ENCODE results near the gene ZFHX3.

Gene ZFHX3

GRCh38 chr16:73048292-73049080 lies 558 bp upstream of the ZFHX3 start:
- Histone ChIP-seq H3K27me3 (ENCODE audit: low read depth, low read length) (peaks cover 3% of the 10 kb centered on the region; the same call in 1 of the 2 replicates), H3K9ac (ENCODE audit: low read length) (peak overlapping the region; percentile 89), H3K4me3 (ENCODE audit: low read length) (peak overlapping the region; percentile 94), H3K36me3 (replicated peaks; ENCODE audit: low read depth, low read length) (no peaks in the 10 kb centered on the region), H3K4me1 (ENCODE audit: low read length) (peaks cover 36% of the 10 kb centered on the region), H3K27ac (ENCODE audit: low read length) (peak overlapping the region; percentile 31; the same call in 1 of the 2 replicates), H4K20me1 (ENCODE audit: insufficient read depth, low read length) (peaks cover 13% of the 10 kb centered on the region; the same call in 1 of the 2 replicates), H3K9me3 (ENCODE audit: insufficient read depth, low read length) (no peaks in the 10 kb centered on the region), H3K4me2 (ENCODE audit: low read length) (peak overlapping the region; percentile 99), H2AFZ (ENCODE audit: low read depth, low read length) (peak overlapping the region; percentile 40; the same call in 1 of the 2 replicates), H3K79me2 (ENCODE audit: low read length) (peaks cover 16% of the 10 kb centered on the region)
- peak; percentile 17; the same call in 1 of the 2 replicates for TF ChIP-seq CTCF (IDR thresholded peaks at IDR 0.05; ENCODE audit: low read depth, low read length)
- TF ChIP-seq EZH2phosphoT487 (IDR thresholded peaks at IDR 0.05; ENCODE audit: low read depth) = no peak

- Histone ChIP-seq H3K4me2 (ENCODE audit: low read length) (peak overlapping the region; percentile 99), H3K4me3 (ENCODE audit: low read length) (peak overlapping the region; percentile 94), H3K27ac (ENCODE audit: low read length) (no peak overlapping the region), H3K9me3 (ENCODE audit: insufficient read depth, low read length) (no peaks in the 10 kb centered on the region), H3K4me1 (ENCODE audit: low read length) (peaks cover 36% of the 10 kb centered on the region), H2AFZ (ENCODE audit: low read depth, low read length) (no peak overlapping the region), H3K79me2 (ENCODE audit: low read length) (peaks cover 13% of the 10 kb centered on the region; the same call in 1 of the 2 replicates), H3K36me3 (replicated peaks; ENCODE audit: low read depth, low read length) (no peaks in the 10 kb centered on the region), H3K9ac (ENCODE audit: low read length) (peak overlapping the region; percentile 89; the same call in 1 of the 2 replicates), H3K27me3 (ENCODE audit: low read depth, low read length) (peaks cover 4% of the 10 kb centered on the region; the same call in 1 of the 2 replicates), H4K20me1 (ENCODE audit: insufficient read depth, low read length) (peaks cover 14% of the 10 kb centered on the region; the same call in 1 of the 2 replicates)
- TF ChIP-seq EZH2phosphoT487 (IDR thresholded peaks at IDR 0.05; ENCODE audit: low read depth) = no peak
- TF ChIP-seq CTCF (IDR thresholded peaks at IDR 0.05; ENCODE audit: low read depth, low read length) = no peak
These were observed 750 bp downstream of the ZFHX3 start for GRCh38 chr16:73047221-73047535.

- Histone ChIP-seq H3K4me2 (ENCODE audit: low read length) (no peak overlapping the region), H3K27me3 (ENCODE audit: low read depth, low read length) (peaks cover 4% of the 10 kb centered on the region; the same call in 1 of the 2 replicates), H3K4me3 (ENCODE audit: low read length) (no peak overlapping the region), H3K79me2 (ENCODE audit: low read length) (peaks cover 13% of the 10 kb centered on the region; the same call in 1 of the 2 replicates), H3K36me3 (replicated peaks; ENCODE audit: low read depth, low read length) (no peaks in the 10 kb centered on the region), H3K9me3 (ENCODE audit: insufficient read depth, low read length) (no peaks in the 10 kb centered on the region), H3K4me1 (ENCODE audit: low read length) (peaks cover 36% of the 10 kb centered on the region), H2AFZ (ENCODE audit: low read depth, low read length) (no peak overlapping the region), H3K9ac (ENCODE audit: low read length) (no peak overlapping the region), H3K27ac (ENCODE audit: low read length) (no peak overlapping the region), H4K20me1 (ENCODE audit: insufficient read depth, low read length) (peaks cover 18% of the 10 kb centered on the region; the same call in 1 of the 2 replicates)
- TF ChIP-seq CTCF (IDR thresholded peaks at IDR 0.05; ENCODE audit: low read depth, low read length) (no peak), EZH2phosphoT487 (IDR thresholded peaks at IDR 0.05; ENCODE audit: low read depth) (no peak)
These were observed 1.1 kb downstream of the ZFHX3 start for GRCh38 chr16:73046849-73047214.

GRCh38 chr16:73046202-73046848 lies 1.6 kb downstream of the ZFHX3 start:
- no peak overlapping the region for H3K4me3 ChIP-seq (ENCODE audit: low read length)
- H3K9ac ChIP-seq (ENCODE audit: low read length) = no peak overlapping the region
- peaks cover 22% of the 10 kb centered on the region; the same call in 1 of the 2 replicates for H4K20me1 ChIP-seq (ENCODE audit: insufficient read depth, low read length)
- H3K9me3 ChIP-seq (ENCODE audit: insufficient read depth, low read length) = no peaks in the 10 kb centered on the region
- H3K4me1 ChIP-seq (ENCODE audit: low read length) = peaks cover 36% of the 10 kb centered on the region
- no peak overlapping the region for H2AFZ ChIP-seq (ENCODE audit: low read depth, low read length)
- H3K27ac ChIP-seq (ENCODE audit: low read length) = no peak overlapping the region
- peaks cover 13% of the 10 kb centered on the region; the same call in 1 of the 2 replicates for H3K79me2 ChIP-seq (ENCODE audit: low read length)
- H3K36me3 ChIP-seq (replicated peaks; ENCODE audit: low read depth, low read length) = no peaks in the 10 kb centered on the region
- H3K27me3 ChIP-seq (ENCODE audit: low read depth, low read length) = peaks cover 4% of the 10 kb centered on the region; the same call in 1 of the 2 replicates
- no peak overlapping the region for H3K4me2 ChIP-seq (ENCODE audit: low read length)
- TF ChIP-seq CTCF (IDR thresholded peaks at IDR 0.05; ENCODE audit: low read depth, low read length) = no peak
- TF ChIP-seq EZH2phosphoT487 (IDR thresholded peaks at IDR 0.05; ENCODE audit: low read depth) = no peak
